Measurements from ENCODE around the gene DLG1.

DNA sequence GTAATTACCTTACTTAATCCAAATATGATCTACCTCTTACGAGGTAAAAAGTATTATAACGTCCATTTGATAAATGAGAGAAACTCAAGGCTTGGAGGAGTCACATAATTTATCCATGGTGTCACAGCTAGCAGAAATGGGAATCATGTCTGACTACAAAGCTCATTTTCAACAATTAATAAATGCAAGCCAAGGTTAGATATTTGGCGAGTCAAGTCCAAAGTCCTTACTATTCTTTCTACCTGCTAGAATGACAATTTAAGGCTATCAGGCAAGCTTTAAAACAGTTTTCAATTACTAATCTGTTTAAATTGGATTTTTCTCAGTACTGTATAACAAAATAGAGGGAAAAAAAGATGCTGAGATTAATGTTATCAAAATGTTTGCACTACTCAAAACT, 68.6 kb downstream of the DLG1 start:
- TF ChIP-seq GABPA (IDR thresholded peaks at IDR 0.05 in 1 of 2, conservative IDR thresholded peaks at IDR 0.05 in 1 of 2): no peak
- TF ChIP-seq, protein P1, sequence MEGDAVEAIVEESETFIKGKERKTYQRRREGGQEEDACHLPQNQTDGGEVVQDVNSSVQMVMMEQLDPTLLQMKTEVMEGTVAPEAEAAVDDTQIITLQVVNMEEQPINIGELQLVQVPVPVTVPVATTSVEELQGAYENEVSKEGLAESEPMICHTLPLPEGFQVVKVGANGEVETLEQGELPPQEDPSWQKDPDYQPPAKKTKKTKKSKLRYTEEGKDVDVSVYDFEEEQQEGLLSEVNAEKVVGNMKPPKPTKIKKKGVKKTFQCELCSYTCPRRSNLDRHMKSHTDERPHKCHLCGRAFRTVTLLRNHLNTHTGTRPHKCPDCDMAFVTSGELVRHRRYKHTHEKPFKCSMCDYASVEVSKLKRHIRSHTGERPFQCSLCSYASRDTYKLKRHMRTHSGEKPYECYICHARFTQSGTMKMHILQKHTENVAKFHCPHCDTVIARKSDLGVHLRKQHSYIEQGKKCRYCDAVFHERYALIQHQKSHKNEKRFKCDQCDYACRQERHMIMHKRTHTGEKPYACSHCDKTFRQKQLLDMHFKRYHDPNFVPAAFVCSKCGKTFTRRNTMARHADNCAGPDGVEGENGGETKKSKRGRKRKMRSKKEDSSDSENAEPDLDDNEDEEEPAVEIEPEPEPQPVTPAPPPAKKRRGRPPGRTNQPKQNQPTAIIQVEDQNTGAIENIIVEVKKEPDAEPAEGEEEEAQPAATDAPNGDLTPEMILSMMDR (IDR thresholded peaks at IDR 0.05; ENCODE audit: low read depth, low read length, missing input control): no peak
- TF ChIP-seq TAF1 (conservative IDR thresholded peaks at IDR 0.05): no peak

Measured in liver (tissue), 3 donors.